ENCODE data around the gene TPST2. TPM values are rescaled to one million over a fixed set of nuclear protein-coding genes. Genes with fewer than 3 reads are reported as not detected.
"Not testable (repeated sequence)": the region's sequence is repeated elsewhere in the genome, so short reads cannot be mapped to it uniquely, and the experiment has no call there.

The TPST2 gene
- total RNA-seq, 1 donor, result 35.9 TPM

- peaks cover 25% of the 10 kb centered on the region for H3K4me1 ChIP-seq (ENCODE audit: insufficient read depth, low read length)
- no peaks in the 10 kb centered on the region for H3K9me3 ChIP-seq (ENCODE audit: low read depth, low read length)
- no peak overlapping the region for H3K4me3 ChIP-seq (ENCODE audit: low read length)
- no peaks in the 10 kb centered on the region for H3K27me3 ChIP-seq (ENCODE audit: insufficient read depth, low read length)
Measured at GRCh38 chr22:26616650-26617049, 26.7 kb upstream of the TPST2 start.

- H3K27me3 ChIP-seq (ENCODE audit: insufficient read depth, low read length), result no peaks in the 10 kb centered on the region
- H3K9me3 ChIP-seq (ENCODE audit: low read depth, low read length), result no peaks in the 10 kb centered on the region
- H3K4me3 ChIP-seq (ENCODE audit: low read length), result no peak overlapping the region
- peaks cover 27% of the 10 kb centered on the region for H3K4me1 ChIP-seq (ENCODE audit: insufficient read depth, low read length)
Measured at GRCh38 chr22:26615830-26616435, 26.0 kb upstream of the TPST2 start.

GRCh38 chr22:26615149-26615548, 25.2 kb upstream of the TPST2 start:
- Histone ChIP-seq H3K9me3 (ENCODE audit: low read depth, low read length) (no peaks in the 10 kb centered on the region), H3K4me3 (ENCODE audit: low read length) (no peak overlapping the region), H3K27me3 (ENCODE audit: insufficient read depth, low read length) (no peaks in the 10 kb centered on the region), H3K4me1 (ENCODE audit: insufficient read depth, low read length) (peaks cover 35% of the 10 kb centered on the region)

GRCh38 chr22:26614322-26614721, 24.4 kb upstream of the TPST2 start:
- Histone ChIP-seq H3K9me3 (ENCODE audit: low read depth, low read length) (no peaks in the 10 kb centered on the region), H3K4me1 (ENCODE audit: insufficient read depth, low read length) (peaks cover 38% of the 10 kb centered on the region), H3K4me3 (ENCODE audit: low read length) (no peak overlapping the region), H3K27me3 (ENCODE audit: insufficient read depth, low read length) (no peaks in the 10 kb centered on the region)

- not testable (repeated sequence) for H3K27me3 ChIP-seq (ENCODE audit: insufficient read depth, low read length); H3K4me3 ChIP-seq (ENCODE audit: low read length); H3K9me3 ChIP-seq (ENCODE audit: low read depth, low read length)
- H3K4me1 ChIP-seq (ENCODE audit: insufficient read depth, low read length), result peaks cover 38% of the 10 kb centered on the region
Measured at GRCh38 chr22:26613753-26614152, 23.8 kb upstream of the TPST2 start.

GRCh38 chr22:26612652-26613051, 22.7 kb upstream of the TPST2 start:
- H3K4me1 ChIP-seq (ENCODE audit: insufficient read depth, low read length), result peaks cover 31% of the 10 kb centered on the region
- no peaks in the 10 kb centered on the region for H3K27me3 ChIP-seq (ENCODE audit: insufficient read depth, low read length)
- no peak overlapping the region for H3K4me3 ChIP-seq (ENCODE audit: low read length)
- no peaks in the 10 kb centered on the region for H3K9me3 ChIP-seq (ENCODE audit: low read depth, low read length)

GRCh38 chr22:26610996-26611395, 21.1 kb upstream of the TPST2 start:
- no peaks in the 10 kb centered on the region for H3K27me3 ChIP-seq (ENCODE audit: insufficient read depth, low read length)
- no peaks in the 10 kb centered on the region for H3K9me3 ChIP-seq (ENCODE audit: low read depth, low read length)
- no peak overlapping the region for H3K4me3 ChIP-seq (ENCODE audit: low read length)
- H3K4me1 ChIP-seq (ENCODE audit: insufficient read depth, low read length), result peaks cover 22% of the 10 kb centered on the region

GRCh38 chr22:26610072-26610958, 20.4 kb upstream of the TPST2 start:
- Histone ChIP-seq H3K4me1 (ENCODE audit: insufficient read depth, low read length) (peaks cover 21% of the 10 kb centered on the region), H3K27me3 (ENCODE audit: insufficient read depth, low read length) (no peaks in the 10 kb centered on the region), H3K9me3 (ENCODE audit: low read depth, low read length) (no peaks in the 10 kb centered on the region), H3K4me3 (ENCODE audit: low read length) (no peak overlapping the region)

- H3K27me3 ChIP-seq (ENCODE audit: insufficient read depth, low read length), result no peaks in the 10 kb centered on the region
- no peak overlapping the region for H3K4me3 ChIP-seq (ENCODE audit: low read length)
- no peaks in the 10 kb centered on the region for H3K9me3 ChIP-seq (ENCODE audit: low read depth, low read length)
- H3K4me1 ChIP-seq (ENCODE audit: insufficient read depth, low read length), result peaks cover 22% of the 10 kb centered on the region
Measured at GRCh38 chr22:26609287-26609686, 19.4 kb upstream of the TPST2 start.

- Histone ChIP-seq H3K4me3 (ENCODE audit: low read length) (no peak overlapping the region), H3K9me3 (ENCODE audit: low read depth, low read length) (no peaks in the 10 kb centered on the region), H3K4me1 (ENCODE audit: insufficient read depth, low read length) (peaks cover 22% of the 10 kb centered on the region), H3K27me3 (ENCODE audit: insufficient read depth, low read length) (no peaks in the 10 kb centered on the region)
Measured at GRCh38 chr22:26608129-26608528, 18.2 kb upstream of the TPST2 start.

GRCh38 chr22:26606611-26607010, 16.7 kb upstream of the TPST2 start:
- H3K27me3 ChIP-seq (ENCODE audit: insufficient read depth, low read length), result no peaks in the 10 kb centered on the region
- peaks cover 22% of the 10 kb centered on the region for H3K4me1 ChIP-seq (ENCODE audit: insufficient read depth, low read length)
- H3K4me3 ChIP-seq (ENCODE audit: low read length), result no peak overlapping the region
- H3K9me3 ChIP-seq (ENCODE audit: low read depth, low read length), result no peaks in the 10 kb centered on the region

- Histone ChIP-seq H3K27me3 (ENCODE audit: insufficient read depth, low read length) (no peaks in the 10 kb centered on the region), H3K9me3 (ENCODE audit: low read depth, low read length) (no peaks in the 10 kb centered on the region), H3K4me1 (ENCODE audit: insufficient read depth, low read length) (peaks cover 4% of the 10 kb centered on the region), H3K4me3 (ENCODE audit: low read length) (no peak overlapping the region)
Measured at GRCh38 chr22:26604368-26604767, 14.4 kb upstream of the TPST2 start.

- Histone ChIP-seq H3K4me3 (ENCODE audit: low read length) (no peak overlapping the region), H3K9me3 (ENCODE audit: low read depth, low read length) (no peaks in the 10 kb centered on the region), H3K27me3 (ENCODE audit: insufficient read depth, low read length) (no peaks in the 10 kb centered on the region), H3K4me1 (ENCODE audit: insufficient read depth, low read length) (peaks cover 21% of the 10 kb centered on the region)
Measured at GRCh38 chr22:26602127-26602526, 12.2 kb upstream of the TPST2 start.

- Histone ChIP-seq H3K4me3 (ENCODE audit: low read length) (no peak overlapping the region), H3K4me1 (ENCODE audit: insufficient read depth, low read length) (peaks cover 24% of the 10 kb centered on the region), H3K27me3 (ENCODE audit: insufficient read depth, low read length) (no peaks in the 10 kb centered on the region), H3K9me3 (ENCODE audit: low read depth, low read length) (no peaks in the 10 kb centered on the region)
Measured at GRCh38 chr22:26601726-26602125, 11.8 kb upstream of the TPST2 start.

- Histone ChIP-seq H3K4me1 (ENCODE audit: insufficient read depth, low read length) (peaks cover 24% of the 10 kb centered on the region), H3K27me3 (ENCODE audit: insufficient read depth, low read length) (no peaks in the 10 kb centered on the region), H3K4me3 (ENCODE audit: low read length) (no peak overlapping the region), H3K9me3 (ENCODE audit: low read depth, low read length) (no peaks in the 10 kb centered on the region)
Measured at GRCh38 chr22:26599505-26599904, 9.6 kb upstream of the TPST2 start.

GRCh38 chr22:26597480-26597879, 7.5 kb upstream of the TPST2 start:
- H3K27me3 ChIP-seq (ENCODE audit: insufficient read depth, low read length), result no peaks in the 10 kb centered on the region
- H3K4me3 ChIP-seq (ENCODE audit: low read length), result no peak overlapping the region
- H3K4me1 ChIP-seq (ENCODE audit: insufficient read depth, low read length), result peaks cover 43% of the 10 kb centered on the region
- H3K9me3 ChIP-seq (ENCODE audit: low read depth, low read length), result no peaks in the 10 kb centered on the region
